ENCODE data around the gene DGCR6L.

The DGCR6L gene

GRCh38 chr22:20264614-20265452 lies 55.0 kb downstream of the DGCR6L start:
- DNase-seq (ENCODE audit: insufficient read length) (no peak), FAIRE-seq (no peak)
- TF ChIP-seq POLR2AphosphoS5 (IDR thresholded peaks at IDR 0.05; ENCODE audit: low read depth, low read length) (no peak), TAF1 (IDR thresholded peaks at IDR 0.05; ENCODE audit: borderline replicate concordance, low read depth, low read length) (no peak), POLR2A (IDR thresholded peaks at IDR 0.05; ENCODE audit: low read depth, low read length) (no peak)
